22Rv1 (cell line): ENCODE measurements around the gene DDX31.

ENCODE experiments used
- ZFX ChIP-seq: fragments of 450-650 bp; IDR thresholded peaks from 2 replicates; pipeline ENCODE4 v1.6.1; 2017; ENCODE audit warnings: antibody characterized with exemption, borderline replicate concordance
- TF ChIP-seq, protein P1 (sequence below): fragments of 450-650 bp; IDR thresholded peaks from 2 replicates; pipeline ENCODE4 v1.5.1; 2017; ENCODE audit warnings: mild to moderate bottlenecking

DNA sequence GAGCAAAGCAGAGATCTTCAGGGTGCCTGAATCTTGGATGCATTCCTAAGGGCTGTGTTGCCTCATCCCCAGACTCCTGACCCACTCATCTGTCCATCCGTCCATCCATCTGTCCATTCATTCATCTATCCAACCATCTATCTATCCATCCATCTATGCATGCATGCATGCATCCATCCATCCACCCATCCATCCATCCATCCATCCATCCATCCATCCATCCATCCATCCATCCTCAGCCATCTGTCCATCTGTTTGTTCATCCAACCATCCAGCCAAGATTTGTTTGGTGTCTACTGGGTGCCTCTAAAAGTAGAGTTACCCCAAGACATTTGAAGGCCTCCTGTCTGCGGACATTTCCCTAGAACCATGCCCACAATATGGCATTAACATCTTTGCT, 115.0 kb downstream of the DDX31 start:
- TF ChIP-seq, protein P1, sequence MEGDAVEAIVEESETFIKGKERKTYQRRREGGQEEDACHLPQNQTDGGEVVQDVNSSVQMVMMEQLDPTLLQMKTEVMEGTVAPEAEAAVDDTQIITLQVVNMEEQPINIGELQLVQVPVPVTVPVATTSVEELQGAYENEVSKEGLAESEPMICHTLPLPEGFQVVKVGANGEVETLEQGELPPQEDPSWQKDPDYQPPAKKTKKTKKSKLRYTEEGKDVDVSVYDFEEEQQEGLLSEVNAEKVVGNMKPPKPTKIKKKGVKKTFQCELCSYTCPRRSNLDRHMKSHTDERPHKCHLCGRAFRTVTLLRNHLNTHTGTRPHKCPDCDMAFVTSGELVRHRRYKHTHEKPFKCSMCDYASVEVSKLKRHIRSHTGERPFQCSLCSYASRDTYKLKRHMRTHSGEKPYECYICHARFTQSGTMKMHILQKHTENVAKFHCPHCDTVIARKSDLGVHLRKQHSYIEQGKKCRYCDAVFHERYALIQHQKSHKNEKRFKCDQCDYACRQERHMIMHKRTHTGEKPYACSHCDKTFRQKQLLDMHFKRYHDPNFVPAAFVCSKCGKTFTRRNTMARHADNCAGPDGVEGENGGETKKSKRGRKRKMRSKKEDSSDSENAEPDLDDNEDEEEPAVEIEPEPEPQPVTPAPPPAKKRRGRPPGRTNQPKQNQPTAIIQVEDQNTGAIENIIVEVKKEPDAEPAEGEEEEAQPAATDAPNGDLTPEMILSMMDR = no peak
- no peak for TF ChIP-seq ZFX
